HG03196 (cell line): ENCODE data around the gene NBPF8.
"Not testable (repeated sequence)": the region's sequence is repeated elsewhere in the genome, so short reads cannot be mapped to it uniquely, and the experiment has no call there.

ENCODE experiments used
- ATAC-seq: cut with Tn5 transposase; IDR thresholded peaks from one replicate; pipeline ENCODE4 v1.9.1; 2021; ENCODE audit not compliant: unreplicated experiment

Gene NBPF8

GRCh38 chr1:120414911-120415480 is at the start of gene NBPF8:
Gene NBPF8, plus strand, starts transcription at chr1:120415035. Its CDS starts 21,488 bp downstream, at chr1:120436523.
- ATAC-seq = peak; percentile 99

- ATAC-seq = not testable (repeated sequence)
Measured at GRCh38 chr1:120367709-120368108, 47.1 kb upstream of the NBPF8 start.

- ATAC-seq = not testable (repeated sequence)
Measured at GRCh38 chr1:120386651-120387050, 28.2 kb upstream of the NBPF8 start.

GRCh38 chr1:120388597-120389126 is 26.2 kb upstream of the NBPF8 start:
- ATAC-seq = not testable (repeated sequence)

GRCh38 chr1:120391365-120391764 is 23.5 kb upstream of the NBPF8 start:
- ATAC-seq = not testable (repeated sequence)

GRCh38 chr1:120393316-120394232 is 21.3 kb upstream of the NBPF8 start:
- ATAC-seq = not testable (repeated sequence)

- ATAC-seq = not testable (repeated sequence)
Measured at GRCh38 chr1:120405348-120405747, 9.5 kb upstream of the NBPF8 start.

- peak; percentile 18 for ATAC-seq
Measured at GRCh38 chr1:120414451-120414850, 384 bp upstream of the NBPF8 start.

- peak; percentile 40 for ATAC-seq
Measured at GRCh38 chr1:120415492-120415961, 692 bp downstream of the NBPF8 start.

GRCh38 chr1:120425063-120425462 is 10.2 kb downstream of the NBPF8 start:
- not testable (repeated sequence) for ATAC-seq

GRCh38 chr1:120431626-120432025 is 16.8 kb downstream of the NBPF8 start:
- ATAC-seq = not testable (repeated sequence)

GRCh38 chr1:120433831-120434230 is 19.0 kb downstream of the NBPF8 start:
- not testable (repeated sequence) for ATAC-seq

- ATAC-seq = not testable (repeated sequence)
Measured at GRCh38 chr1:120449124-120449523, 34.3 kb downstream of the NBPF8 start.
